ENCODE results near the gene PLEKHM3. TPM values are rescaled to one million over a fixed set of nuclear protein-coding genes. Genes with fewer than 3 reads are reported as not detected.

The PLEKHM3 gene
- total and polyA plus RNA-seq, 2 of the 13 experiments (the other 11 are each of a cell fraction or from before 2014, with no cell fraction given), result 4.5 to 4.7 TPM

GRCh38 chr2:207847807-207848544 is 177.4 kb downstream of the PLEKHM3 start (continued):
- no peak for TF ChIP-seq ZNF33A (CRISPR knock-in tag; IDR thresholded peaks at IDR 0.05; ENCODE audit: borderline replicate concordance)
- peak; percentile 90 for TF ChIP-seq NFIC (IDR thresholded peaks at IDR 0.05; ENCODE audit: low read length)
- peak; percentile 56 for TF ChIP-seq ZFY (CRISPR knock-in tag; IDR thresholded peaks at IDR 0.05)
- TF ChIP-seq NR2F2 (IDR thresholded peaks at IDR 0.05; ENCODE audit: borderline replicate concordance, low read depth), result peak; percentile 90
- no peak for TF ChIP-seq FOSL1 (CRISPR knock-in tag; IDR thresholded peaks at IDR 0.05; ENCODE audit: borderline replicate concordance)
- TF ChIP-seq TCF7L2 (IDR thresholded peaks at IDR 0.05; ENCODE audit: low read depth, low read length), result no peak
- peak; percentile 61; the same call in 1 of the 2 replicates for TF ChIP-seq HBP1 (CRISPR knock-in tag; IDR thresholded peaks at IDR 0.05; ENCODE audit: low read depth)
- TF ChIP-seq FOXP1 (IDR thresholded peaks at IDR 0.05), result peak; percentile 97
- peak; percentile 100 for TF ChIP-seq FOXP1 (CRISPR knock-in tag; IDR thresholded peaks at IDR 0.05)
- no peak for TF ChIP-seq TFDP1 (CRISPR knock-in tag; IDR thresholded peaks at IDR 0.05; ENCODE audit: borderline replicate concordance)
- TF ChIP-seq ZFP1 (CRISPR knock-in tag; IDR thresholded peaks at IDR 0.05), result no peak
- no peak for TF ChIP-seq NONO (IDR thresholded peaks at IDR 0.05)
- TF ChIP-seq NONO (CRISPR knock-in tag; conservative IDR thresholded peaks at IDR 0.05), result peak; percentile 62; the same call in 1 of the 2 replicates
- no peak for TF ChIP-seq PHF20 (CRISPR knock-in tag; IDR thresholded peaks at IDR 0.05)
- TF ChIP-seq HOXA7 (CRISPR knock-in tag; IDR thresholded peaks at IDR 0.05), result no peak
- no peak for TF ChIP-seq ATAD3A (CRISPR knock-in tag; IDR thresholded peaks at IDR 0.05)
- TF ChIP-seq MEIS1 (CRISPR knock-in tag; IDR thresholded peaks at IDR 0.05; ENCODE audit: borderline replicate concordance), result peak; percentile 81; the same call in 1 of the 2 replicates
- TF ChIP-seq HHEX (CRISPR knock-in tag; IDR thresholded peaks at IDR 0.05), result peak; percentile 93
- TF ChIP-seq ATRX (CRISPR knock-in tag; IDR thresholded peaks at IDR 0.05; ENCODE audit: borderline replicate concordance), result no peak
- TF ChIP-seq DRAP1 (CRISPR knock-in tag; IDR thresholded peaks at IDR 0.05), result peak; percentile 72; the same call in 1 of the 2 replicates
- TF ChIP-seq FOXO1 (CRISPR knock-in tag; IDR thresholded peaks at IDR 0.05), result peak; percentile 96
- no peak for TF ChIP-seq KDM5B (CRISPR knock-in tag; IDR thresholded peaks at IDR 0.05; ENCODE audit: borderline replicate concordance)
- no peak for TF ChIP-seq ZUFSP (CRISPR knock-in tag; IDR thresholded peaks at IDR 0.05; ENCODE audit: borderline replicate concordance)
- peak; percentile 100 for TF ChIP-seq FOXP4 (CRISPR knock-in tag; IDR thresholded peaks at IDR 0.05)

Data from HepG2 (cell line).